Upper lobe of left lung (tissue), 6 donors: ENCODE data around the gene ACTC1. TPM values are rescaled to one million over a fixed set of nuclear protein-coding genes. Genes with fewer than 3 reads are reported as not detected.
"Not testable (repeated sequence)": the region's sequence is repeated elsewhere in the genome, so short reads cannot be mapped to it uniquely, and the experiment has no call there.

Experiments
- ATAC-seq, 2 donors: fragments of 200-7000 bp; cut with Tn5 transposase; one replicate each; pipeline ENCODE4 v1.9.1; 2022; ENCODE audit warnings: mild to moderate bottlenecking in 2 of 2, moderate library complexity in 2 of 2; ENCODE audit not compliant: low FRiP score in 2 of 2
- DNase-seq, 2 donors: peaks; one replicate each; pipeline ENCODE4 v3.0.0-alpha.2; 2019 to 2020
- H3K27ac ChIP-seq, 4 donors: fragments of 200-600 bp; sonication (generic); one replicate each; pipeline ENCODE4 v1.5.1; 2016 to 2019
- H3K27me3 ChIP-seq, 4 donors: fragments of 200-600 bp; sonication (generic); one replicate each; pipeline ENCODE4 v1.5.1; 2017 to 2019
- H3K36me3 ChIP-seq, 4 donors: fragments of 200-600 bp; sonication (generic); one replicate each; pipeline ENCODE4 v1.5.1; 2016 to 2019
- H3K4me1 ChIP-seq, 4 donors: fragments of 200-600 bp; sonication (generic); one replicate each; pipeline ENCODE4 v1.5.1; 2018 to 2019
- H3K4me3 ChIP-seq, 4 donors: fragments of 200-600 bp; sonication (generic); one replicate each; pipeline ENCODE4 v1.5.1; 2017 to 2019; ENCODE audit warnings: mild to moderate bottlenecking in 2 of 4, moderate library complexity in 1 of 4
- H3K9me3 ChIP-seq, 4 donors: fragments of 200-600 bp; sonication (generic); one replicate each; pipeline ENCODE4 v1.5.1; 2018 to 2019
- EP300 ChIP-seq, 4 donors: sonication (generic); formaldehyde crosslinking; IDR thresholded peaks; one replicate each; pipeline ENCODE4 v1.5.1; 2017; ENCODE audit warnings: antibody characterized with exemption in 4 of 4, control low read depth in 2 of 4
- POLR2A ChIP-seq, 4 donors: fragments of 450-650 bp; IDR thresholded peaks; one replicate each; pipeline ENCODE4 v1.5.1; 2016 to 2017; ENCODE audit warnings: antibody characterized with exemption in 4 of 4, mild to moderate bottlenecking in 2 of 4
- POLR2AphosphoS5 ChIP-seq, 2 donors: sonication (generic); formaldehyde crosslinking; IDR thresholded peaks; one replicate each; pipeline ENCODE4 v1.5.1; 2017; ENCODE audit warnings: antibody characterized with exemption in 2 of 2
- WGBS, 2 donors: methylation state at CpG; one replicate each; pipeline ENCODE4 v1.1.5; 2017 to 2018; 5-methylcytosine and 5-hydroxymethylcytosine counted together
- total RNA-seq, 6 donors: library from RNA; depleted of rRNA in 4 of 6; stranded (reverse); fragments of >200 nt in 4 of 6; gene quantifications; one replicate each; pipeline versions ENCODE4 v1.1.0 to v1.2.1, GENCODE V29; 2016 to 2021
- TF ChIP-seq, protein P1 (sequence below), 6 experiments: fragments of 450-650 bp in 4 of 6; fragments of 200-600 bp in 2 of 6; sonication (generic) in 2 of 6; IDR thresholded peaks; one replicate each; pipeline ENCODE4 v1.5.1; 2016 to 2019; ENCODE audit warnings: antibody characterized with exemption in 6 of 6
- donor health status: DM: no; HTN: no; CAD: no; lungs with moderate emphysema.
- donor health status: DM: no; HTN: yes; CAD: no; lungs with severe emphysema.

ACTC1 gene
- total RNA-seq, 6 donors from 2014 or later: not detected

DNA sequence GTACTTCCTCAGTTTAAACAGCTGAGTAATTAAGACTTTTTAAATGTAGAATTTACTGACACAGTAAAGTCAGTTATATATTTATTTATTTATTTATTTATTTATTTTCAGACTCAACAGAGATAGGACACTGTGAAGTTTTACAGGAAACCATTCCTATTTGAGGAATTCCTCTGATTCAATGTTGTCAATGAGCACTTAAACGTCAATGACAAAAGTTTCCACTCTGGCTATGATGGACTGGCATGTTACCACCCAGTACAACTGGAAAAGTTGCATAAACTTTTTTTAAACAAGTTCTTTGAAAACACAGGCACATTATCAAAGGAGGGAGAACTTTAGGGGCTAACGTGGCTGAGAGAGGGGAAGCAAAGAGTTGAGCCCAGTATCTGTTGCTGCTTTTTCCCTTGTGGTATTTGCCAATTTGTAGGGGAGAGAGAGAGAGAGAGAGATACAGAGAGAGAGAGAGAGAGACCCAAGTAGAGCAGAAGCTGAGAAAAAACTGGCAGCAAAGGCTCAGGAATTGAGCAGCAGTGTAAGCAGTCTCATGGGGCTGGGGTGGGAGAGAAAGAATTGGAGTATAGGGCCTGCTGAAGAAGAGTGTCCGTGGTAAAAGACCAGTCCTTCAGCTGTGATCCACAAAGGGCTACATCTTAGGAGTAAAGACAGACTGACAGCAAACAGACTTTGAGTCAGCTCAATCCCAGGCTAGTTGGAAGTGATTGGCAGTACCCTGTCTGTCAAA, 18.3 kb upstream of the ACTC1 start:
- H3K4me1 ChIP-seq: no peaks in the 10 kb centered on the region
- TF ChIP-seq, protein P1, sequence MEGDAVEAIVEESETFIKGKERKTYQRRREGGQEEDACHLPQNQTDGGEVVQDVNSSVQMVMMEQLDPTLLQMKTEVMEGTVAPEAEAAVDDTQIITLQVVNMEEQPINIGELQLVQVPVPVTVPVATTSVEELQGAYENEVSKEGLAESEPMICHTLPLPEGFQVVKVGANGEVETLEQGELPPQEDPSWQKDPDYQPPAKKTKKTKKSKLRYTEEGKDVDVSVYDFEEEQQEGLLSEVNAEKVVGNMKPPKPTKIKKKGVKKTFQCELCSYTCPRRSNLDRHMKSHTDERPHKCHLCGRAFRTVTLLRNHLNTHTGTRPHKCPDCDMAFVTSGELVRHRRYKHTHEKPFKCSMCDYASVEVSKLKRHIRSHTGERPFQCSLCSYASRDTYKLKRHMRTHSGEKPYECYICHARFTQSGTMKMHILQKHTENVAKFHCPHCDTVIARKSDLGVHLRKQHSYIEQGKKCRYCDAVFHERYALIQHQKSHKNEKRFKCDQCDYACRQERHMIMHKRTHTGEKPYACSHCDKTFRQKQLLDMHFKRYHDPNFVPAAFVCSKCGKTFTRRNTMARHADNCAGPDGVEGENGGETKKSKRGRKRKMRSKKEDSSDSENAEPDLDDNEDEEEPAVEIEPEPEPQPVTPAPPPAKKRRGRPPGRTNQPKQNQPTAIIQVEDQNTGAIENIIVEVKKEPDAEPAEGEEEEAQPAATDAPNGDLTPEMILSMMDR (IDR thresholded peaks at IDR 0.05): no peak
- TF ChIP-seq EP300 (IDR thresholded peaks at IDR 0.05) (no peak), POLR2AphosphoS5 (IDR thresholded peaks at IDR 0.05) (no peak), POLR2A (IDR thresholded peaks at IDR 0.05) (no peak)
- no peak overlapping the region for H3K27ac ChIP-seq
- no peaks in the 10 kb centered on the region for H3K9me3 ChIP-seq
- no peaks in the 10 kb centered on the region for H3K36me3 ChIP-seq
- H3K4me3 ChIP-seq: no peak overlapping the region
- H3K27me3 ChIP-seq: no peaks in the 10 kb centered on the region
- DNase-seq (no peak), ATAC-seq (no peak)
- 47 to 52% methylated on average over 3 of the region's 3 CpGs for WGBS, 2 donors

DNA sequence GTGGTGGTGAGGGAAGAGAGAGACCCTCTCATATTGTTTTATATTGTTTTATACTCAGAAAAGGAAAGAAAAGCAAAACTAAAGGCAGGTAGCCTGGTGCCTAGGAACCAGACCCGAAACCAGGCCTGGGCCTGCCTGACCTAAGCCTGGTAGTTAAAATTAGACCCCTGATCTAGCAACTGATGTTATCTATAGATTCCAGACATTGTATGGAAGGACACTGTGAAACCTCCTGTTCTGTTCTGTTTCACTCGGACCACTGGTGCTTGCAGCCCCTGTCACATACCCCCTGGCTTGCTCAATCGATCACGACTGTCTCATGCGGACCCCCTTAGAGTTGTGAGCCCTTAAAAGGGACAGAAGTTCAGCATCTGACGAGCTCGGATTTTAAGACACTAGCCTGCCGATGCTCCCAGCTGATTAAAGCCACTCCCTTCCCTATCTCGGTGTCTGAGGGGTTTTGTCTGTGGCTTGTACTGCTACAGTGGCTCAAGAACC, 17.6 kb upstream of the ACTC1 start:
- H3K4me1 ChIP-seq, H3K27ac ChIP-seq, H3K27me3 ChIP-seq, DNase-seq, H3K9me3 ChIP-seq, H3K4me3 ChIP-seq, ATAC-seq, H3K36me3 ChIP-seq: not testable (repeated sequence)
- 66 to 73% methylated on average over 9 of the region's 9 CpGs for WGBS, 2 donors

DNA sequence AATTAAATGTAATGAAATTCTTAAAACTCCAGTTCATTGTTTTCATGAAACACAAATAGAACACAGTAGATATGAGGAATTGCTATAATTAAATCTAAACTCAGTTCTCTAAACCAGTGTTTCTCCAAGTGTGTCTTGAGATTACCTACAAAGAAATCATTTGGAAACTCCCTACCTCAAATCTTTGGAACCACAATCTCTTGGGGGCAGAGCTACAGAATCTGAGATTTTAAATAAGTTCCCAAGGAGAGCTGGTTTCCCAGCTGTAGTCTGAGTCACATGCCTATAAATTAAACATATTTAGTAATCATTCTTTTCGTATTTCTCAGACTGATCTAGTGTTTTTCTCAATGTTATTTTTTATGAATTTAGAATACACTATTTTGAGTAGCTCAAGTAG, 17.0 kb upstream of the ACTC1 start:
- Histone ChIP-seq H3K4me1 (no peaks in the 10 kb centered on the region), H3K4me3 (no peak overlapping the region), H3K36me3 (no peaks in the 10 kb centered on the region), H3K27ac (no peak overlapping the region), H3K9me3 (no peaks in the 10 kb centered on the region), H3K27me3 (no peaks in the 10 kb centered on the region)
- DNase-seq: no peak
- WGBS, 2 donors: 78 to 82% methylated on average over 1 of the region's 1 CpG
- no peak for ATAC-seq
- TF ChIP-seq POLR2A (IDR thresholded peaks at IDR 0.05) (no peak), EP300 (IDR thresholded peaks at IDR 0.05) (no peak), POLR2AphosphoS5 (IDR thresholded peaks at IDR 0.05) (no peak)
- TF ChIP-seq, protein P1 (IDR thresholded peaks at IDR 0.05): no peak

DNA sequence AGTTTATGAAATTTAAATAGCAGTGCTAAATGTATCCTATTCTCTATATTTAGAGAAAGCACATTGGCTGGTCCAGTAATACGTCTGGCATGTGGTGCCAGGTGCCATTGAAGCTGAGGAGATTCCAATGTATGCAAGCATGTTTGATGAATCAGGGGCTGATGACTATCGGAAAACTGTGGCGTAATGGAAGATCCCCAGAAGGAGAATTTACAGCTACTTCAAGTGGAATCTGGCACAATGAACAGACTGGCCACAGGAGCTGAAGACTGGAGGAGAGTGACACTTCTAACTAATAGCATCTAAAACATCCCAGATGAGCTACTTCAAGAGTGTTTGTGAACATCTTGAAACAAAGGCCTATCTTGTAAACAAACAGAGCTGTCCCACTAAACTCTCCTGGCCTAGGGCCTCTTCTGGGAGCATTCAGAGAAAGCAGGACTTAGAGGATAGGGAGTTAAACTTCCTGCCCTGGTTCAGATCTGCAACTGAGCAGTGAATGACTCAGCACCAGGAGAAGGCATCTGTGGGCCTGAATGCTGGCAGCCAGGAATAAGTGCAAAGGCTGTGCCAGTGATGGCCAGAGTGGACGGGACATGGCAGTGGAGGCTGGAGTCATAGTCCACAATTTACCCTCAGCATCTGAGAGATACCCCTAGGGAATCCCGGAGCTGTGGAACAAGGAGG, 15.2 kb upstream of the ACTC1 start:
- TF ChIP-seq, protein P1 (IDR thresholded peaks at IDR 0.05): no peak
- Histone ChIP-seq H3K36me3 (no peaks in the 10 kb centered on the region), H3K9me3 (no peaks in the 10 kb centered on the region), H3K4me3 (no peak overlapping the region), H3K27me3 (no peaks in the 10 kb centered on the region), H3K4me1 (no peaks in the 10 kb centered on the region), H3K27ac (no peak overlapping the region)
- ATAC-seq: no peak
- no peak for DNase-seq
- WGBS, 2 donors: 82 to 87% methylated on average over 5 of the region's 5 CpGs

DNA sequence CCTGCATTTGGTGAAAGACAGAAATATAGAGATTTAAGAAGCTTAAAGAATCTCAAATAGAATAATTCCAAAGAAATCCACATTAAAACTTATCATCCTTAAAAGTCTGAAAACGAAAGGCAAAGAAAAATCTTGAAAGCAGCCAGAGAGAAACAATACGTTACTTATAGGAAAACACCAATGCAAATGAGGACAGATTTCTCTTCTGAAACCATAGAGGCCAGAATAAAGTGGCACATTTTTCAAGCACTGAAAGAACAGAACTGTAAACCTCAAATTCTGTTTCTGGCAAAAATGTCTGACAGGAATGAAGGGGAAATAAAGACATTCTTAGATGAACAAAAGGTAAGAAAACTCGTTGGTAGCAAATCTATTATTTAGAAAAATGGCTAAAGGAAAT, 13.8 kb upstream of the ACTC1 start:
- ATAC-seq: no peak
- DNase-seq: no peak
- TF ChIP-seq POLR2AphosphoS5 (IDR thresholded peaks at IDR 0.05): no peak
- no peak for TF ChIP-seq POLR2A (IDR thresholded peaks at IDR 0.05)
- no peak for TF ChIP-seq EP300 (IDR thresholded peaks at IDR 0.05)
- TF ChIP-seq, protein P1 (IDR thresholded peaks at IDR 0.05): no peak
- H3K4me1 ChIP-seq: no peaks in the 10 kb centered on the region
- H3K27ac ChIP-seq: no peak overlapping the region
- no peak overlapping the region for H3K4me3 ChIP-seq
- no peaks in the 10 kb centered on the region for H3K36me3 ChIP-seq
- no peaks in the 10 kb centered on the region for H3K9me3 ChIP-seq
- no peaks in the 10 kb centered on the region for H3K27me3 ChIP-seq
- WGBS, 2 donors: 72 to 76% methylated on average over 3 of the region's 3 CpGs
